ENCODE data around the gene KRTAP2-4.
"Not testable (repeated sequence)": the region's sequence is repeated elsewhere in the genome, so short reads cannot be mapped to it uniquely, and the experiment has no call there.

KRTAP2-4 gene

DNA sequence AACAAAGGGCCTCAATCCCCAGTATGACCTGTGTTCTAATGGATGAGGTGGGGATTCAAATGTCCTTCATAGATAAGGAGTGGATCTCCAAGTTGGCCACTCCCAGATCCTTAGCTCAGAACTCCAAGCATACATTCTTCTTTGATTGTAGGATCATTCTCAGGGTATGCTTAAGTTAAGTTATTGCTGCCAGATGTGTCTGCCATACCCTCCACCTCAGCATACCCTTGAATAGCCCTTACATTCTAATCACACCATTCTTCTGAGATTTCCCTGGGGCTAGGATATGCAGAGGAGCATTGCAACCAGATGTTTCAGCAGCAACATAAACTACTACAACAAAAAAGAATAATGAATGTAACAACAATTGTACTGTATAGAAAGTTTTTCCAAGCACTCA lies 1.6 kb upstream of the KRTAP2-4 start:
- no peak for DNase-seq
- Histone ChIP-seq H3K27ac (ENCODE audit: insufficient read depth in 1 of 2, low read depth in 1 of 2, low read length in 2 of 2, poor library complexity in 1 of 2, severe bottlenecking in 2 of 2) (no peak overlapping the region), H3K9me3 (ENCODE audit: control extremely low read depth in 1 of 5, control insufficient read depth in 4 of 5, insufficient read depth in 2 of 5, low read depth in 1 of 5, low read length in 4 of 5) (no peaks in the 10 kb centered on the region), H3K4me3 (ENCODE audit: control insufficient read depth in 1 of 7, extremely low read depth in 1 of 7, insufficient read depth in 4 of 7, low read depth in 2 of 7, low read length in 6 of 7) (no peak overlapping the region), H3K27me3 (replicated peaks in 2 of 5; ENCODE audit: control insufficient read depth in 4 of 5, insufficient read depth in 5 of 5, low read length in 4 of 5) (peaks cover 0 to 7% (median 2%) of the 10 kb centered on the region in 5 experiments), H3K4me1 (ENCODE audit: control extremely low read depth in 1 of 4, control insufficient read depth in 4 of 4, insufficient read depth in 4 of 4, low read length in 3 of 4) (no peaks in the 10 kb centered on the region), H3K36me3 (ENCODE audit: control insufficient read depth in 4 of 4, insufficient read depth in 4 of 4, low read length in 3 of 4) (no peaks in the 10 kb centered on the region)
- CTCF ChIA-PET, result no interaction called here
- POLR2A ChIA-PET, result no interaction called here

DNA sequence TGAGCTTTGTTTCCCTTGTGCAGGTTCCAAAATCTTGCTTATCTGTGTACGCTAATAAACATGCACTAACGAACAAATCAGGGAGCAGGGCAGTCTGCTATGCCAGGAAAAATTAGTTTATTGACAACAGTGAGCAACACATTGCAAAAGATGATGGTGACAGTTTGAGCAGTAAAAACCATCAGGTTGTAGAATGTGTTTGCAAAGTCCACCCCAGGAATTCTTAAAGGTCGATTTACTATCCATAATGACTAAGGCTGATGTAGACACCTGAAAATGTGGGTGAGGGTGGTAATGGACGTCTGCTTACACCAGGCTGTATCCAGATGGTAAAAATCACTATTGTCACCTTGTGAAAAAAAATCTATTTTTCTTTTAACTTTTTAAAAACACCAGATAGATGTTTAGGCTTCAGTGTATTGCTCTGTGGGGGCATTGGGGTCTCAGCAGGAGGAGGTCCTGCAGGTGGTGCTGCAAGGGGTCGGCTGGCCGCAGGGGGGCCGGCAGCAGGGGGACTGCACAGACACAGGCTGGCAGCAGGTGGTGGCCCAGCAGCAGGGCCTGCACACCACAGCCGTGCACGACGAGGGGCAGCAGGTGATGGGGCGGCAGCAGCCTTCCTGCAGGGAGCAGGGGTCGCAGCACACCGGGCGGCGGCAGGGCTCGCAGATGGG lies 526 bp downstream of the KRTAP2-4 start:
- WGBS (ENCODE audit: insufficient coverage), result 100% methylated on average over 2 of the region's 16 CpGs
- POLR2A ChIA-PET; H3K36me3 ChIP-seq (ENCODE audit: control insufficient read depth in 4 of 4, insufficient read depth in 4 of 4, low read length in 3 of 4); CTCF ChIA-PET; H3K4me3 ChIP-seq (ENCODE audit: control insufficient read depth in 1 of 7, extremely low read depth in 1 of 7, insufficient read depth in 4 of 7, low read depth in 2 of 7, low read length in 6 of 7); DNase-seq; H3K4me1 ChIP-seq (ENCODE audit: control extremely low read depth in 1 of 4, control insufficient read depth in 4 of 4, insufficient read depth in 4 of 4, low read length in 3 of 4); H3K9me3 ChIP-seq (ENCODE audit: control extremely low read depth in 1 of 5, control insufficient read depth in 4 of 5, insufficient read depth in 2 of 5, low read depth in 1 of 5, low read length in 4 of 5); H3K27ac ChIP-seq (ENCODE audit: insufficient read depth in 1 of 2, low read depth in 1 of 2, low read length in 2 of 2, poor library complexity in 1 of 2, severe bottlenecking in 2 of 2): not testable (repeated sequence)
- peaks cover 4 to 20% (median 12%) of the 10 kb centered on the region in 5 experiments for H3K27me3 ChIP-seq (replicated peaks in 2 of 5; ENCODE audit: control insufficient read depth in 4 of 5, insufficient read depth in 5 of 5, low read length in 4 of 5)

DNA sequence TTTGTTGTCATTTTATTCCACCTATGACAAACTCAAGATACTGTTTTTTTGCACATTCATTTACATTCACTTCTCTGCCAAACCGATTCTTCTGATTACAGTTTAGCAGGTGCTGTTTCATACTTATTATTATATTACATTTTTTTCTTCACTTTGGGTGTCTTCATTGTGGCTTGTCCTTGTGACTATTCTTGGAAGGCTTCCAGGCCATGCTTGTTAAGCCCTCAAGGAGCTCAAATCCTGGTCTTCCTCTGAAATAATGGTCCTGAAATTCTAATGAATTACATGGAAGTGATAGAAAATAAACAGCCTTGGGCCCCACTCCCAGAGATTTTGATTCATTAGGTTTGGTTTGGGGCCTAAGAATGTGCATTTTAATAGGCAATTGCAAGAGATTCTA lies 1.4 kb downstream of the KRTAP2-4 start:
- Histone ChIP-seq H3K27me3 (replicated peaks in 2 of 5; ENCODE audit: control insufficient read depth in 4 of 5, insufficient read depth in 5 of 5, low read length in 4 of 5) (peaks cover 4 to 25% (median 17%) of the 10 kb centered on the region in 5 experiments), H3K36me3 (ENCODE audit: control insufficient read depth in 4 of 4, insufficient read depth in 4 of 4, low read length in 3 of 4) (no peaks in the 10 kb centered on the region), H3K27ac (ENCODE audit: insufficient read depth in 1 of 2, low read depth in 1 of 2, low read length in 2 of 2, poor library complexity in 1 of 2, severe bottlenecking in 2 of 2) (no peak overlapping the region), H3K4me3 (ENCODE audit: control insufficient read depth in 1 of 7, extremely low read depth in 1 of 7, insufficient read depth in 4 of 7, low read depth in 2 of 7, low read length in 6 of 7) (no peak overlapping the region), H3K4me1 (ENCODE audit: control extremely low read depth in 1 of 4, control insufficient read depth in 4 of 4, insufficient read depth in 4 of 4, low read length in 3 of 4) (no peaks in the 10 kb centered on the region), H3K9me3 (ENCODE audit: control extremely low read depth in 1 of 5, control insufficient read depth in 4 of 5, insufficient read depth in 2 of 5, low read depth in 1 of 5, low read length in 4 of 5) (no peaks in the 10 kb centered on the region)
- CTCF ChIA-PET, result no interaction called here
- no CpG with 5 or more reads among the region's 1 CpG for WGBS (ENCODE audit: insufficient coverage)
- POLR2A ChIA-PET, result no interaction called here
- DNase-seq, result no peak

DNA sequence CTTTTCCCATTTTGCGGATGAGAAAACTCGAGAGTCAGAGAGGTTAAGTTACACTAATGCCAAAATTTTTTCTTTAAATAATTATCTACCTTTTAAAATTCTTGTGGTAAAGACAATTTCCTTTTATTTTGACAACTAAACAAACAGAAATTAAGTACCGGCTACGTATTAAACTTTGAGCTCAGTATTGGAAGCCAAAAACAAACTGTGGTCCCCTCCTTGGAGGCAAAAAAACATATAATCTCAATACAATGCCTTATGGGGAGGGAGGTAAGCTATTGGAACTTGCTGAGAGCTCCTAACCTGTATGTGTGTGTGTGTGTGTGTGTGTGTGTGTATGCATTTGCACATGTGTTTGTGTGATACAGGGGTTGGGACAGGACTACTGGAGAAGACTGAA lies 2.2 kb downstream of the KRTAP2-4 start:
- no peaks in the 10 kb centered on the region for H3K4me1 ChIP-seq (ENCODE audit: control extremely low read depth in 1 of 4, control insufficient read depth in 4 of 4, insufficient read depth in 4 of 4, low read length in 3 of 4)
- H3K9me3 ChIP-seq (ENCODE audit: control extremely low read depth in 1 of 5, control insufficient read depth in 4 of 5, insufficient read depth in 2 of 5, low read depth in 1 of 5, low read length in 4 of 5), result no peaks in the 10 kb centered on the region
- H3K27ac ChIP-seq (ENCODE audit: insufficient read depth in 1 of 2, low read depth in 1 of 2, low read length in 2 of 2, poor library complexity in 1 of 2, severe bottlenecking in 2 of 2), result no peak overlapping the region
- peaks cover 4 to 32% (median 20%) of the 10 kb centered on the region in 5 experiments for H3K27me3 ChIP-seq (replicated peaks in 2 of 5; ENCODE audit: control insufficient read depth in 4 of 5, insufficient read depth in 5 of 5, low read length in 4 of 5)
- no CpG with 5 or more reads among the region's 4 CpGs for WGBS (ENCODE audit: insufficient coverage)
- H3K36me3 ChIP-seq (ENCODE audit: control insufficient read depth in 4 of 4, insufficient read depth in 4 of 4, low read length in 3 of 4), result no peaks in the 10 kb centered on the region
- no peak for DNase-seq
- ChIA-PET CTCF (no interaction called here), POLR2A (no interaction called here)
- H3K4me3 ChIP-seq (ENCODE audit: control insufficient read depth in 1 of 7, extremely low read depth in 1 of 7, insufficient read depth in 4 of 7, low read depth in 2 of 7, low read length in 6 of 7), result no peak overlapping the region

DNA sequence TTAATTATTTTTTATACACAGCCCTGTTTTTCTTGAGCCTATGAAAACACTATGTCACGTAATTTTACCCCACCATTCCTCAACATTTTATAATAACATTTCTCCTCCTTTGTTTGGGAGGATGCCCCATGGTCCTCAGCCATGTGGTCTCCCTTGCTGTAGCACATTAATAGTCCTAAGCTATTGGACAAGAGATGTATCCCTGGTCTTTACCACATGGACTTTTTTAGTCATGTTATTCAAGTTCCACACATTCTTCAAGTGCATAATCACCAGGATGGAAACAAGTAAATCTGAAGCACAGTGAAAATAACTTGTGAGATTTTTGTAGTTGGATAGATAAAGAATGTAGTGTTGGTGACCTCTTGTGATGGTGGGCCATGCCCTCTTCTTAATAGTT lies 3.7 kb downstream of the KRTAP2-4 start:
- Histone ChIP-seq H3K27me3 (replicated peaks in 2 of 5; ENCODE audit: control insufficient read depth in 4 of 5, insufficient read depth in 5 of 5, low read length in 4 of 5) (peaks cover 4 to 39% (median 20%) of the 10 kb centered on the region in 5 experiments), H3K9me3 (ENCODE audit: control extremely low read depth in 1 of 5, control insufficient read depth in 4 of 5, insufficient read depth in 2 of 5, low read depth in 1 of 5, low read length in 4 of 5) (peaks cover 0 to 4% (median 0%) of the 10 kb centered on the region in 5 experiments), H3K27ac (ENCODE audit: insufficient read depth in 1 of 2, low read depth in 1 of 2, low read length in 2 of 2, poor library complexity in 1 of 2, severe bottlenecking in 2 of 2) (no peak overlapping the region), H3K36me3 (ENCODE audit: control insufficient read depth in 4 of 4, insufficient read depth in 4 of 4, low read length in 3 of 4) (no peaks in the 10 kb centered on the region), H3K4me3 (ENCODE audit: control insufficient read depth in 1 of 7, extremely low read depth in 1 of 7, insufficient read depth in 4 of 7, low read depth in 2 of 7, low read length in 6 of 7) (no peak overlapping the region), H3K4me1 (ENCODE audit: control extremely low read depth in 1 of 4, control insufficient read depth in 4 of 4, insufficient read depth in 4 of 4, low read length in 3 of 4) (no peaks in the 10 kb centered on the region)
- ChIA-PET CTCF (no interaction called here), POLR2A (no interaction called here)
- no peak for DNase-seq
- WGBS (ENCODE audit: insufficient coverage), result no CpG with 5 or more reads among the region's 1 CpG

DNA sequence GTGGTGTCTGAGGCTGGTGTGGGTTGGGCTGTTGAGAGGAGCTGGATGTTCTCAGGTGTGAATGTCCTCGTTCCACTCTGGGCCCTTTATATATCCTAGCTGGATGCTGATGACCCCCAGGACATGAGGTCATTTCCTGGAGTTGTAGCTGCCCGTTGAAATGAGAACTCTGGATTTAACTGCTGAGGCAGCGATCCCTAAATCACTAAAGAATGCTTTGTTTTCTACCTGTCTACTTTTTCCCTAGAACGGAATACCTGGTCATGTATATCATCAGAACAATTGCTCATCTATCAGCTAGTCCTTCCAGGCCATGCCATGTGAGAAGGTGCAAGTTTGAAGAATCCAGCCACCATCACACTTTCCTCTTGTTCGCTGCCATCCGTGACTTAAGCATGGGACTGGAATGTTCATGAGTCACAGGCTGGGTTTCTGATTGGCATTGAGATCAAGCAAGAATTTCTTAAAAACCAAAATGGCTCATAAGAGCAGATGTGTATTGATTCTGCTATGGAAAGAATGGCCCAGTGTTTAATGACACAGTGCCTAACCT lies 5.6 kb downstream of the KRTAP2-4 start, which contains the start of gene KRTAP2-3:
Gene KRTAP2-3, minus strand, starts transcription at position 63 of the 553 bp plus-strand sequence. CDS start 64 bp downstream, outside the sequence.
- no peaks in the 10 kb centered on the region for H3K4me1 ChIP-seq (ENCODE audit: control extremely low read depth in 1 of 4, control insufficient read depth in 4 of 4, insufficient read depth in 4 of 4, low read length in 3 of 4)
- ChIA-PET POLR2A (no interaction called here), CTCF (no interaction called here)
- H3K27ac ChIP-seq (ENCODE audit: insufficient read depth in 1 of 2, low read depth in 1 of 2, low read length in 2 of 2, poor library complexity in 1 of 2, severe bottlenecking in 2 of 2), result no peak within 1 kb of the TSS
- WGBS (ENCODE audit: insufficient coverage), result 78% methylated on average over 5 of the region's 6 CpGs
- peaks cover 0 to 4% (median 0%) of the 10 kb centered on the region in 5 experiments for H3K9me3 ChIP-seq (ENCODE audit: control extremely low read depth in 1 of 5, control insufficient read depth in 4 of 5, insufficient read depth in 2 of 5, low read depth in 1 of 5, low read length in 4 of 5)
- peaks cover 4 to 41% (median 20%) of the 10 kb centered on the region in 5 experiments for H3K27me3 ChIP-seq (replicated peaks in 2 of 5; ENCODE audit: control insufficient read depth in 4 of 5, insufficient read depth in 5 of 5, low read length in 4 of 5)
- H3K4me3 ChIP-seq (ENCODE audit: control insufficient read depth in 1 of 7, extremely low read depth in 1 of 7, insufficient read depth in 4 of 7, low read depth in 2 of 7, low read length in 6 of 7), result no peak within 1 kb of the TSS
- DNase-seq, result no peak
- H3K36me3 ChIP-seq (ENCODE audit: control insufficient read depth in 4 of 4, insufficient read depth in 4 of 4, low read length in 3 of 4), result no peaks in the 10 kb centered on the region

DNA sequence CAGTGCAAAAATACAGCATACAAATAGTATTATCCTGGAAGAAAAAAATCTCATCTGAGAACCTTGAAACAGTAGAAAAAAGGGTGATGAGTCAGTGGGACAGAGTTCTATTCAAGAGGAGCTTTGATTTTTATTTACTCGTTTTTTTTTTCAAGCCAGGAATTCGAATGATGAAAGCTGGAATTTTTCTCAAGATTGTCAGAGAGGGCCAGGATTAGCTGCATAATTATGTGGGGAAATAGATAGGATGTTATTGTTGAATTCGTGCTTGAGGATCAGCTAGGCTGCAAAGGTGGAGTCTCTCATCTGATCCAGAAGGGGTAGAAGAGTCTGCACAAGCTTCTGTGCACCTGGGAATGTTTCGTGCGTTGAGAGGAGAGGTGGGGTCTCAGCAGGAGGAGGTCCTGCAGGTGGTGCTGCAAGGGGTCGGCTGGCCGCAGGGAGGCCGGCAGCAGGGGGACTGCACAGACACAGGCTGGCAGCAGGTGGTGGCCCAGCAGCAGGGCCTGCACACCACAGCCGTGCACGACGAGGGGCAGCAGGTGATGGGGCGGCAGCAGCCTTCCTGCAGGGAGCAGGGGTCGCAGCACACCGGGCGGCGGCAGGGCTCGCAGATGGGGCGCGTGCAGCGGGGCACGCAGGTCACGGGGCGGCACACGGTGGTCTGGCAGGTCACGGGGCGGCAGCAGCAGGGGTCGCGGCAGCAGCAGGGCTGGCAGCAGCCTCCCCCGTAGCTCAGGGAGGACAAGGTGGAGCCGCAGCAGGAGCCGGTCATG lies 6.2 kb downstream of the KRTAP2-4 start:
- CTCF ChIA-PET, result interaction anchor here (1.1 to 1.3 kb wide), 2 partner anchors 9 to 263 kb away, joined by 3 to 4 read pairs; no protein-coding TSS in a partner anchor
- WGBS (ENCODE audit: insufficient coverage), result 69% methylated on average over 5 of the region's 31 CpGs
- peaks cover 4 to 41% (median 20%) of the 10 kb centered on the region in 5 experiments for H3K27me3 ChIP-seq (replicated peaks in 2 of 5; ENCODE audit: control insufficient read depth in 4 of 5, insufficient read depth in 5 of 5, low read length in 4 of 5)
- H3K9me3 ChIP-seq (ENCODE audit: control extremely low read depth in 1 of 5, control insufficient read depth in 4 of 5, insufficient read depth in 2 of 5, low read depth in 1 of 5, low read length in 4 of 5); H3K27ac ChIP-seq (ENCODE audit: insufficient read depth in 1 of 2, low read depth in 1 of 2, low read length in 2 of 2, poor library complexity in 1 of 2, severe bottlenecking in 2 of 2); H3K4me3 ChIP-seq (ENCODE audit: control insufficient read depth in 1 of 7, extremely low read depth in 1 of 7, insufficient read depth in 4 of 7, low read depth in 2 of 7, low read length in 6 of 7); DNase-seq; POLR2A ChIA-PET; H3K4me1 ChIP-seq (ENCODE audit: control extremely low read depth in 1 of 4, control insufficient read depth in 4 of 4, insufficient read depth in 4 of 4, low read length in 3 of 4); H3K36me3 ChIP-seq (ENCODE audit: control insufficient read depth in 4 of 4, insufficient read depth in 4 of 4, low read length in 3 of 4): not testable (repeated sequence)
